HepG2 (cell line): ENCODE results near the gene CCDC191. TPM values are rescaled to one million over a fixed set of nuclear protein-coding genes. Genes with fewer than 3 reads are reported as not detected.
A peak's percentile ranks its signal among the peaks of the same experiment; 100 is the strongest.

Experiments used
- ATAC-seq: fragments of 200-7000 bp; cut with Tn5 transposase; 3 replicates; pipeline ENCODE4 v1.9.1; 2020; ENCODE audit warnings: mild to moderate bottlenecking, moderate library complexity
- BruUV-seq: library from RNA; stranded (reverse); fragments of 400-500 nt; replicated peaks from 2 replicates; lab custom pipeline; 2021; lab: Mats Ljungman, UMichigan
- CTCF ChIA-PET: fragments of 300-600 bp; formaldehyde crosslinking; extraction: SDS; loops from one replicate; lab custom pipeline; 2021; ENCODE audit warnings: low total read pairs, inconsistent platforms, low intra/inter-chr PET ratio; lab: Yijun Ruan, JAX
- POLR2A ChIA-PET: fragments of 350-600 bp; sonication (Branson Sonifier 250); formaldehyde crosslinking; loops from one replicate; lab custom pipeline; 2020; ENCODE audit warnings: antibody characterized with exemption, inconsistent platforms; lab: Yijun Ruan, JAX
- DNase-seq: peaks from one replicate; pipeline ENCODE4 v3.0.0-alpha.2; 2015; ENCODE audit warnings: low spot score
- FAIRE-seq: peaks from 3 replicates; lab custom pipeline; 2011; peaks lifted over from hg19 to GRCh38; lab: Jason Lieb, UNC
- H2AFZ ChIP-seq: one replicate; pipeline ENCODE4 v1.6.1; 2011; ENCODE audit warnings: low read length, inconsistent platforms
- H3K27ac ChIP-seq: fragments of 300-600 bp; 3 replicates; pipeline ENCODE4 v1.8.0; 2011; ENCODE audit warnings: mixed run types, mild to moderate bottlenecking, mixed read lengths, low read length, inconsistent platforms; ENCODE audit not compliant: insufficient read depth; ENCODE audit errors: extremely low read length
- H3K27me3 ChIP-seq, 2 experiments: fragments of 200-600 bp in 1 of 2; 2 replicates in 1 of 2; 3 replicates in 1 of 2; pipeline versions ENCODE4 v1.6.0 to v1.8.0; 2011; ENCODE audit warnings: low read length in 2 of 2, mild to moderate bottlenecking in 2 of 2, moderate library complexity in 2 of 2, inconsistent platforms in 1 of 2; ENCODE audit not compliant: insufficient read depth in 2 of 2, control insufficient read depth in 1 of 2
- H3K36me3 ChIP-seq, 2 experiments: fragments of 200-600 bp in 1 of 2; replicated peaks in 1 of 2; 2 replicates in 1 of 2; 3 replicates in 1 of 2; pipeline versions ENCODE4 v1.5.1 to v1.8.0; 2011; ENCODE audit warnings: low read length in 2 of 2, inconsistent platforms in 1 of 2; ENCODE audit not compliant: insufficient read depth in 2 of 2, control insufficient read depth in 1 of 2
- H3K4me1 ChIP-seq: 2 replicates; pipeline ENCODE4 v1.5.1; 2012; ENCODE audit warnings: low read length, inconsistent platforms; ENCODE audit not compliant: insufficient read depth
- H3K4me2 ChIP-seq: 2 replicates; pipeline ENCODE4 v1.6.0; 2011; ENCODE audit warnings: low read depth, low read length, inconsistent platforms
- H3K4me3 ChIP-seq, 3 experiments: fragments of 200-600 bp in 1 of 3; sonication (generic), shearing (Covaris generic) in 1 of 3; replicated peaks in 1 of 3; 2 replicates each; pipeline ENCODE4 v1.5.1; 2011 to 2016; ENCODE audit warnings: low read length in 3 of 3, inconsistent platforms in 2 of 3, low read depth in 2 of 3, mild to moderate bottlenecking in 2 of 3, control low read depth in 1 of 3, mixed read lengths in 1 of 3; ENCODE audit not compliant: insufficient read depth in 1 of 3
- H3K79me2 ChIP-seq: one replicate; pipeline ENCODE4 v1.6.1; 2011; ENCODE audit warnings: low read length, inconsistent platforms; ENCODE audit not compliant: insufficient read depth
- H3K9ac ChIP-seq: 2 replicates; pipeline ENCODE4 v1.6.0; 2011; ENCODE audit warnings: mild to moderate bottlenecking, low read depth, low read length, inconsistent platforms; ENCODE audit not compliant: insufficient read depth
- H3K9me3 ChIP-seq: 2 replicates; pipeline ENCODE4 v1.5.1; 2012; ENCODE audit warnings: mild to moderate bottlenecking, low read length
- H4K20me1 ChIP-seq: 2 replicates; pipeline ENCODE4 v1.6.0; 2011; ENCODE audit warnings: inconsistent platforms, mild to moderate bottlenecking, low read length, moderate library complexity; ENCODE audit not compliant: insufficient read depth
- AHR ChIP-seq: IDR thresholded peaks from 2 replicates; pipeline ENCODE4 v1.6.1; 2018; ENCODE audit warnings: missing genetic modification reagents, missing compliant biosample characterization
- ARID4A ChIP-seq: sonication (generic); formaldehyde crosslinking; IDR thresholded peaks from 2 replicates; pipeline ENCODE4 v1.5.0; 2020; ENCODE audit warnings: mild to moderate bottlenecking, missing genetic modification reagents, borderline replicate concordance
- HDAC1 ChIP-seq: sonication (generic); formaldehyde crosslinking; IDR thresholded peaks from 2 replicates; pipeline ENCODE4 v1.5.1; 2020; ENCODE audit warnings: mild to moderate bottlenecking, missing genetic modification reagents
- KAT2B ChIP-seq: fragments of 150-350 bp; IDR thresholded peaks from 2 replicates; pipeline ENCODE4 v1.6.1; 2014; ENCODE audit warnings: low read depth, low read length, borderline replicate concordance
- MTERF4 ChIP-seq: sonication (generic); formaldehyde crosslinking; IDR thresholded peaks from 2 replicates; pipeline ENCODE4 v1.8.0; 2023; ENCODE audit warnings: mild to moderate bottlenecking, missing genetic modification reagents
- NCOA1 ChIP-seq: sonication (generic); formaldehyde crosslinking; IDR thresholded peaks from 2 replicates; pipeline ENCODE4 v1.9.0; 2021; ENCODE audit warnings: missing genetic modification reagents
- NCOA2 ChIP-seq: sonication (generic); formaldehyde crosslinking; IDR thresholded peaks from 2 replicates; pipeline ENCODE4 v1.8.0; 2022; ENCODE audit warnings: inconsistent platforms
- NR2C2 ChIP-seq: sonication (generic); formaldehyde crosslinking; IDR thresholded peaks from 2 replicates; pipeline ENCODE4 v1.4.0; 2020; ENCODE audit warnings: missing genetic modification reagents, mild to moderate bottlenecking, moderate library complexity, borderline replicate concordance
- POGZ ChIP-seq: sonication (generic); formaldehyde crosslinking; IDR thresholded peaks from 2 replicates; pipeline ENCODE4 v1.4.0; 2020; ENCODE audit warnings: mild to moderate bottlenecking, missing genetic modification reagents
- RBAK ChIP-seq: sonication (generic); formaldehyde crosslinking; IDR thresholded peaks from 2 replicates; pipeline ENCODE4 v1.5.1; 2020; ENCODE audit warnings: mild to moderate bottlenecking, missing genetic modification reagents
- RELA ChIP-seq: sonication (generic); formaldehyde crosslinking; IDR thresholded peaks from 2 replicates; pipeline ENCODE4 v1.4.0; 2020; ENCODE audit warnings: missing genetic modification reagents
- REPIN1 ChIP-seq: sonication (generic); formaldehyde crosslinking; IDR thresholded peaks from 2 replicates; pipeline ENCODE4 v1.8.0; 2022; ENCODE audit warnings: missing genetic modification reagents, low read depth, mild to moderate bottlenecking, borderline replicate concordance
- SOX5 ChIP-seq: IDR thresholded peaks from 2 replicates; pipeline ENCODE4 v1.6.1; 2016; ENCODE audit warnings: borderline replicate concordance
- TCF12 ChIP-seq, 2 experiments: fragments of 450-650 bp in 1 of 2; sonication (generic) in 1 of 2; formaldehyde crosslinking in 1 of 2; IDR thresholded peaks; 2 replicates each; pipeline versions ENCODE4 v1.6.1 to v1.8.0; 2017 to 2022; ENCODE audit warnings: antibody characterized with exemption in 1 of 2, mild to moderate bottlenecking in 1 of 2, missing genetic modification reagents in 1 of 2, moderate library complexity in 1 of 2
- ZNF513 ChIP-seq: sonication (generic); formaldehyde crosslinking; conservative IDR thresholded peaks from 2 replicates; pipeline ENCODE4 v1.5.0; 2020; ENCODE audit warnings: missing genetic modification reagents
- ZNF670 ChIP-seq: sonication (generic); formaldehyde crosslinking; IDR thresholded peaks from 2 replicates; pipeline ENCODE4 v1.8.0; 2022; ENCODE audit warnings: mild to moderate bottlenecking, missing genetic modification reagents, borderline replicate concordance
- ZNF768 ChIP-seq: sonication (generic); formaldehyde crosslinking; IDR thresholded peaks from 2 replicates; pipeline ENCODE4 v1.4.0; 2020; ENCODE audit warnings: missing genetic modification reagents
- ZNF773 ChIP-seq: sonication (generic); formaldehyde crosslinking; IDR thresholded peaks from 2 replicates; pipeline ENCODE4 v1.4.0; 2020; ENCODE audit warnings: missing genetic modification reagents, borderline replicate concordance
- ZNF891 ChIP-seq: sonication (generic); formaldehyde crosslinking; IDR thresholded peaks from 2 replicates; pipeline ENCODE4 v1.5.0; 2020; ENCODE audit warnings: mild to moderate bottlenecking, missing genetic modification reagents
- WGBS: methylation state at CpG from one replicate; pipeline ENCODE4 v1.1.6; 2017; ENCODE audit warnings: low lambda C conversion rate; 5-methylcytosine and 5-hydroxymethylcytosine counted together
- in situ Hi-C: cut with HindIII; loops from 2 replicates; pipeline ENCODE4 v1.10.0; 2017; ENCODE audit warnings: low pct_unique_long_range_greater_than_20kb; ENCODE audit not compliant: extremely low pct_ligation_motif_present
- intact Hi-C: fragments of 100-400 bp; cut with micrococcal nuclease; formaldehyde crosslinking; loops from one replicate; pipeline ENCODE4 v1.10.0; 2022; ENCODE audit not compliant: unreplicated experiment
- polyA plus RNA-seq, 8 experiments: library from polyadenylated mRNA; depleted of rRNA in 3 of 8; stranded (reverse) in 7 of 8; unstranded in 1 of 8; fragments of >200 nt; fragmentation: Illumina TruSeq in 4 of 8; extraction: Trizol in 4 of 8; gene quantifications; 2 replicates each; pipeline versions ENCODE4 v1.2.1 to v1.2.3, GENCODE V29; 2011 to 2016; ENCODE audit warnings: low read depth in 4 of 8, missing spikeins in 1 of 8, mixed read lengths in 1 of 8; ENCODE audit not compliant: insufficient read depth in 1 of 8
- total RNA-seq, 5 experiments: library from RNA; depleted of rRNA; stranded (reverse); fragments of >200 nt; fragmentation: Illumina TruSeq; extraction: Trizol; gene quantifications; 2 replicates each; pipeline ENCODE4 v1.2.3, GENCODE V29; 2016; ENCODE audit warnings: low read depth in 1 of 5

CCDC191 gene
- total and polyA plus RNA-seq, 2 of the 13 experiments (the other 11 are each of a cell fraction or from before 2014, with no cell fraction given) = 0.91 to 1.4 TPM

GRCh38 chr3:113947372-113948014, 108.8 kb downstream of the CCDC191 start, which contains the start of gene ZDHHC23:
TSS of gene ZDHHC23 (plus strand) at chr3:113948013. CDS start at chr3:113948803, 790 bp downstream.
- Histone ChIP-seq H3K27ac (no peak within 1 kb of the TSS), H4K20me1 (no peaks in the 10 kb centered on the region), H3K9ac (peak within 1 kb of the TSS; percentile 22; the same call in 1 of the 2 replicates), H3K36me3 (no peaks in the 10 kb centered on the region), H3K9me3 (no peaks in the 10 kb centered on the region), H3K4me3 (peak within 1 kb of the TSS; percentile 64 to 87 (median 72)), H3K27me3 (peaks cover 0 to 23% of the 10 kb centered on the region in 2 experiments; a peak in 2 of 5 replicates), H3K4me2 (peak within 1 kb of the TSS; percentile 97), H3K79me2 (no peaks in the 10 kb centered on the region), H2AFZ (peak within 1 kb of the TSS; percentile 51), H3K4me1 (peaks cover 4% of the 10 kb centered on the region; the same call in 1 of the 2 replicates)
- DNase-seq (peak; percentile 40), FAIRE-seq (no peak), ATAC-seq (peak; percentile 78)
- WGBS = 0% methylated on average over 7 of the region's 80 CpGs
- ChIA-PET POLR2A (no interaction called here), CTCF (no interaction called here)
- intact Hi-C loops (loop anchor here (1.0 kb wide), 2 partner anchors 19 to 109 kb away; partner anchors contain the start of genes CCDC191 and QTRT2), in situ Hi-C loops (no loop called here)
- no TSS peak for BruUV-seq
- TF ChIP-seq NR2C2 (no peak), ZNF768 (CRISPR knock-in tag) (peak; percentile 24; the same call in 1 of the 2 replicates), KAT2B (no peak), NCOA1 (CRISPR knock-in tag) (no peak), ZNF670 (no peak), REPIN1 (CRISPR knock-in tag) (no peak), TCF12 (IDR thresholded peaks at IDR 0.05) (no peak), TCF12 (CRISPR knock-in tag; IDR thresholded peaks at IDR 0.05) (no peak), HDAC1 (CRISPR knock-in tag) (no peak), MTERF4 (CRISPR knock-in tag) (no peak), ZNF891 (CRISPR knock-in tag) (no peak), AHR (no peak), SOX5 (no peak), POGZ (CRISPR knock-in tag) (no peak), ZNF773 (CRISPR knock-in tag) (0 out of 2 replicates have a peak, but pooled peaks have one; percentile 33), NCOA2 (CRISPR knock-in tag) (no peak), ARID4A (CRISPR knock-in tag) (no peak), RELA (CRISPR knock-in tag) (no peak), ZNF513 (CRISPR knock-in tag) (no peak), RBAK (CRISPR knock-in tag) (no peak)
